PC-9 (cell line): ENCODE measurements around the gene SLX9.

ENCODE experiments used
- CTCF ChIP-seq: fragments of 200-600 bp; sonication (generic); conservative IDR thresholded peaks from 2 replicates; pipeline ENCODE4 v1.6.1; 2017; ENCODE audit warnings: mixed run types, antibody characterized with exemption, mild to moderate bottlenecking, moderate library complexity
- EZH2 ChIP-seq: fragments of 200-600 bp; sonication (generic); IDR thresholded peaks from 2 replicates; pipeline ENCODE4 v1.8.0; 2017; ENCODE audit warnings: antibody characterized with exemption, low read depth

GRCh38 chr21:44919111-44919912 is 20.5 kb upstream of the SLX9 start:
- TF ChIP-seq EZH2, result no peak
- TF ChIP-seq CTCF, result no peak
